Activated B cell treated with CpG ODN at 0.5 μM for 24 hours (primary cell): ENCODE measurements around the gene TENM4. TPM values are rescaled to one million over a fixed set of nuclear protein-coding genes. Genes with fewer than 3 reads are reported as not detected.

Experiments used
- ATAC-seq: fragments of 200-7000 bp; cut with Tn5 transposase; one replicate; pipeline ENCODE4 v1.10.0; 2021; ENCODE audit warnings: low read depth, mild to moderate bottlenecking, moderate library complexity
- CTCF ChIA-PET: fragments of 350-600 bp; sonication (Branson Sonifier 250); formaldehyde crosslinking; loops from one replicate; lab custom pipeline; 2021; ENCODE audit warnings: antibody characterized with exemption; lab: Charles Lee
- POLR2A ChIA-PET: fragments of 350-600 bp; sonication (Branson Sonifier 250); formaldehyde crosslinking; loops from one replicate; lab custom pipeline; 2021; ENCODE audit warnings: antibody characterized with exemption; lab: Charles Lee
- DNase-seq: peaks from one replicate; pipeline ENCODE4 v3.0.0; 2022
- H3K27ac Mint-ChIP-seq: one replicate; pipeline ENCODE4 v1.8.0; 2020; ENCODE audit warnings: mixed read lengths
- H3K27me3 Mint-ChIP-seq: one replicate; pipeline ENCODE4 v1.8.0; 2021; ENCODE audit warnings: mixed read lengths
- H3K36me3 Mint-ChIP-seq: one replicate; pipeline ENCODE4 v1.8.0; 2021; ENCODE audit warnings: low read depth, mixed read lengths
- H3K4me1 Mint-ChIP-seq: one replicate; pipeline ENCODE4 v1.8.0; 2021; ENCODE audit warnings: mixed read lengths
- H3K4me3 Mint-ChIP-seq: one replicate; pipeline ENCODE4 v1.8.0; 2020; ENCODE audit warnings: mild to moderate bottlenecking, mixed read lengths
- H3K9me3 Mint-ChIP-seq: one replicate; pipeline ENCODE4 v1.8.0; 2020; ENCODE audit warnings: mixed read lengths
- CTCF ChIP-seq: fragments of 200-600 bp; IDR thresholded peaks from one replicate; pipeline ENCODE4 v1.8.0; 2022; ENCODE audit warnings: antibody characterized with exemption, mild to moderate bottlenecking
- intact Hi-C: fragments of 100-400 bp; cut with micrococcal nuclease; formaldehyde crosslinking; loops from one replicate; pipeline ENCODE4 v1.15.1; 2024
- total RNA-seq: library from RNA; stranded (reverse); gene quantifications from 2 replicates; pipeline ENCODE4 v1.2.3, GENCODE V29; 2022

TENM4 gene
- total RNA-seq, 1 donor from 2014 or later, result 2.4 TPM

- peaks cover 10% of the 10 kb centered on the region for H3K27me3 Mint-ChIP-seq
- no peak for TF ChIP-seq CTCF
- intact Hi-C loops, result no loop called here
- no peaks in the 10 kb centered on the region for H3K36me3 Mint-ChIP-seq
- no peak for ATAC-seq
- no peak overlapping the region for H3K27ac Mint-ChIP-seq
- ChIA-PET POLR2A (no interaction called here), CTCF (no interaction called here)
- no peak for DNase-seq
- H3K4me3 Mint-ChIP-seq, result no peak overlapping the region
- H3K4me1 Mint-ChIP-seq, result no peaks in the 10 kb centered on the region
- peaks cover 5% of the 10 kb centered on the region for H3K9me3 Mint-ChIP-seq
These were observed 465.7 kb downstream of the TENM4 start for GRCh38 chr11:78975081-78975480.

- H3K4me3 Mint-ChIP-seq, result no peak overlapping the region
- intact Hi-C loops, result no loop called here
- ATAC-seq, result no peak
- H3K27me3 Mint-ChIP-seq, result peaks cover 10% of the 10 kb centered on the region
- H3K4me1 Mint-ChIP-seq, result no peaks in the 10 kb centered on the region
- ChIA-PET POLR2A (no interaction called here), CTCF (no interaction called here)
- TF ChIP-seq CTCF, result no peak
- DNase-seq, result no peak
- no peaks in the 10 kb centered on the region for H3K36me3 Mint-ChIP-seq
- no peak overlapping the region for H3K27ac Mint-ChIP-seq
- peaks cover 5% of the 10 kb centered on the region for H3K9me3 Mint-ChIP-seq
These were observed 467.0 kb downstream of the TENM4 start for GRCh38 chr11:78973876-78974275.

- H3K27me3 Mint-ChIP-seq, result peaks cover 8% of the 10 kb centered on the region
- intact Hi-C loops, result no loop called here
- ChIA-PET CTCF (no interaction called here), POLR2A (no interaction called here)
- no peak for TF ChIP-seq CTCF
- no peaks in the 10 kb centered on the region for H3K4me1 Mint-ChIP-seq
- no peak for DNase-seq
- H3K36me3 Mint-ChIP-seq, result no peaks in the 10 kb centered on the region
- no peak overlapping the region for H3K27ac Mint-ChIP-seq
- H3K4me3 Mint-ChIP-seq, result no peak overlapping the region
- no peak for ATAC-seq
- H3K9me3 Mint-ChIP-seq, result peaks cover 2% of the 10 kb centered on the region
These were observed 468.2 kb downstream of the TENM4 start for GRCh38 chr11:78972590-78972989.

GRCh38 chr11:78972177-78972576, 468.7 kb downstream of the TENM4 start:
- POLR2A ChIA-PET, result no interaction called here
- H3K36me3 Mint-ChIP-seq, result no peaks in the 10 kb centered on the region

GRCh38 chr11:78967811-78968210, 473.0 kb downstream of the TENM4 start:
- TF ChIP-seq CTCF, result no peak
- ChIA-PET CTCF (no interaction called here), POLR2A (no interaction called here)
- no peaks in the 10 kb centered on the region for H3K4me1 Mint-ChIP-seq
- no peaks in the 10 kb centered on the region for H3K36me3 Mint-ChIP-seq
- no peak overlapping the region for H3K4me3 Mint-ChIP-seq
- H3K9me3 Mint-ChIP-seq, result no peaks in the 10 kb centered on the region
- intact Hi-C loops, result no loop called here
- H3K27ac Mint-ChIP-seq, result no peak overlapping the region
- peaks cover 10% of the 10 kb centered on the region for H3K27me3 Mint-ChIP-seq
- no peak for ATAC-seq
- no peak for DNase-seq

More at GRCh38 chr11:78972177-78972576, 468.7 kb downstream of the TENM4 start:
- Mint-ChIP-seq H3K27me3 (peaks cover 8% of the 10 kb centered on the region), H3K4me3 (no peak overlapping the region), H3K4me1 (no peaks in the 10 kb centered on the region), H3K9me3 (no peaks in the 10 kb centered on the region), H3K27ac (no peak overlapping the region)
- TF ChIP-seq CTCF, result no peak
- intact Hi-C loops, result no loop called here
- CTCF ChIA-PET, result no interaction called here
- no peak for DNase-seq
- no peak for ATAC-seq
